Activated CD4-positive, alpha-beta memory T cell treated with anti-CD3 and anti-CD28 coated beads, Interleukin-2, amount 10 ng/mL, durations not matched to agents 7 days and 5 days (primary cell): ENCODE results near the gene SHISA9. TPM values are rescaled to one million over a fixed set of nuclear protein-coding genes. Genes with fewer than 3 reads are reported as not detected.

Experiments
- CTCF ChIA-PET: fragments of 350-600 bp; sonication (Branson Sonifier 250); formaldehyde crosslinking; loops from one replicate; lab custom pipeline; 2021; ENCODE audit warnings: antibody characterized with exemption, inconsistent platforms; lab: Charles Lee
- POLR2A ChIA-PET: fragments of 350-600 bp; sonication (Branson Sonifier 250); formaldehyde crosslinking; loops from one replicate; lab custom pipeline; 2021; ENCODE audit warnings: antibody characterized with exemption; lab: Charles Lee
- DNase-seq: peaks from one replicate; pipeline ENCODE4 v3.0.0-alpha.2; 2020
- H3K27ac Mint-ChIP-seq: one replicate; pipeline ENCODE4 v1.8.0; 2021; ENCODE audit warnings: mild to moderate bottlenecking, mixed read lengths
- H3K27me3 Mint-ChIP-seq: one replicate; pipeline ENCODE4 v1.8.0; 2021; ENCODE audit warnings: mixed read lengths
- H3K36me3 Mint-ChIP-seq: one replicate; pipeline ENCODE4 v1.8.0; 2021; ENCODE audit warnings: low read depth, mixed read lengths
- H3K4me1 Mint-ChIP-seq: one replicate; pipeline ENCODE4 v1.8.0; 2021; ENCODE audit warnings: mixed read lengths
- H3K4me3 Mint-ChIP-seq: one replicate; pipeline ENCODE4 v1.8.0; 2021; ENCODE audit warnings: mild to moderate bottlenecking, mixed read lengths
- H3K9me3 Mint-ChIP-seq: one replicate; pipeline ENCODE4 v1.8.0; 2021; ENCODE audit warnings: mixed read lengths
- total RNA-seq, 2 experiments: library from RNA; stranded (reverse); gene quantifications; one replicate each; pipeline ENCODE4 v1.2.3, GENCODE V29; 2021

SHISA9 gene
- total RNA-seq, 2 experiments from 2014 or later: 0.08 TPM; not detected in 1

- Mint-ChIP-seq H3K4me1 (no peaks in the 10 kb centered on the region), H3K27ac (no peak overlapping the region), H3K9me3 (peaks cover 21% of the 10 kb centered on the region), H3K4me3 (no peak overlapping the region), H3K36me3 (no peaks in the 10 kb centered on the region), H3K27me3 (no peaks in the 10 kb centered on the region)
- ChIA-PET POLR2A (no interaction called here), CTCF (no interaction called here)
- DNase-seq: no peak
These were observed 155.2 kb downstream of the SHISA9 start for GRCh38 chr16:13056607-13057006.

GRCh38 chr16:13060932-13061331, 159.5 kb downstream of the SHISA9 start:
- DNase-seq: no peak
- POLR2A ChIA-PET: no interaction called here
- Mint-ChIP-seq H3K4me1 (no peaks in the 10 kb centered on the region), H3K36me3 (no peaks in the 10 kb centered on the region), H3K4me3 (no peak overlapping the region), H3K9me3 (peaks cover 18% of the 10 kb centered on the region), H3K27ac (no peak overlapping the region), H3K27me3 (no peaks in the 10 kb centered on the region)
- CTCF ChIA-PET: no interaction called here

- Mint-ChIP-seq H3K9me3 (peaks cover 18% of the 10 kb centered on the region), H3K4me3 (no peak overlapping the region), H3K4me1 (no peaks in the 10 kb centered on the region), H3K27me3 (no peaks in the 10 kb centered on the region), H3K36me3 (no peaks in the 10 kb centered on the region), H3K27ac (no peak overlapping the region)
- ChIA-PET CTCF (no interaction called here), POLR2A (no interaction called here)
- no peak for DNase-seq
These were observed 160.3 kb downstream of the SHISA9 start for GRCh38 chr16:13061691-13062090.

GRCh38 chr16:13062219-13062618, 160.8 kb downstream of the SHISA9 start:
- no peak overlapping the region for H3K4me3 Mint-ChIP-seq
- H3K27ac Mint-ChIP-seq: no peak overlapping the region
- ChIA-PET POLR2A (no interaction called here), CTCF (no interaction called here)
- DNase-seq: no peak
- no peaks in the 10 kb centered on the region for H3K27me3 Mint-ChIP-seq
- no peaks in the 10 kb centered on the region for H3K36me3 Mint-ChIP-seq
- H3K4me1 Mint-ChIP-seq: no peaks in the 10 kb centered on the region
- peaks cover 18% of the 10 kb centered on the region for H3K9me3 Mint-ChIP-seq

- POLR2A ChIA-PET: no interaction called here
- DNase-seq: no peak
- H3K27ac Mint-ChIP-seq: no peak overlapping the region
- no peaks in the 10 kb centered on the region for H3K4me1 Mint-ChIP-seq
- H3K36me3 Mint-ChIP-seq: no peaks in the 10 kb centered on the region
- peaks cover 23% of the 10 kb centered on the region for H3K9me3 Mint-ChIP-seq
- H3K4me3 Mint-ChIP-seq: no peak overlapping the region
- CTCF ChIA-PET: no interaction called here
- no peaks in the 10 kb centered on the region for H3K27me3 Mint-ChIP-seq
These were observed 162.1 kb downstream of the SHISA9 start for GRCh38 chr16:13063457-13063856.

GRCh38 chr16:13064821-13065220, 163.4 kb downstream of the SHISA9 start:
- ChIA-PET CTCF (no interaction called here), POLR2A (no interaction called here)
- Mint-ChIP-seq H3K9me3 (peaks cover 30% of the 10 kb centered on the region), H3K27me3 (no peaks in the 10 kb centered on the region), H3K27ac (no peak overlapping the region), H3K36me3 (no peaks in the 10 kb centered on the region), H3K4me3 (no peak overlapping the region), H3K4me1 (no peaks in the 10 kb centered on the region)
- DNase-seq: no peak

GRCh38 chr16:13067648-13068047, 166.2 kb downstream of the SHISA9 start:
- ChIA-PET POLR2A (no interaction called here), CTCF (no interaction called here)
- no peak for DNase-seq
- Mint-ChIP-seq H3K4me3 (no peak overlapping the region), H3K27ac (no peak overlapping the region), H3K27me3 (no peaks in the 10 kb centered on the region), H3K36me3 (no peaks in the 10 kb centered on the region), H3K9me3 (peaks cover 30% of the 10 kb centered on the region), H3K4me1 (no peaks in the 10 kb centered on the region)

GRCh38 chr16:13068912-13069583, 167.7 kb downstream of the SHISA9 start:
- H3K36me3 Mint-ChIP-seq: no peaks in the 10 kb centered on the region
- peaks cover 24% of the 10 kb centered on the region for H3K9me3 Mint-ChIP-seq
- CTCF ChIA-PET: no interaction called here

GRCh38 chr16:13070268-13070667, 168.9 kb downstream of the SHISA9 start:
- CTCF ChIA-PET: no interaction called here

More at GRCh38 chr16:13068912-13069583, 167.7 kb downstream of the SHISA9 start:
- H3K4me1 Mint-ChIP-seq: no peaks in the 10 kb centered on the region
- POLR2A ChIA-PET: no interaction called here
- H3K27ac Mint-ChIP-seq: no peak overlapping the region
- DNase-seq: no peak
- H3K4me3 Mint-ChIP-seq: no peak overlapping the region
- no peaks in the 10 kb centered on the region for H3K27me3 Mint-ChIP-seq

GRCh38 chr16:13076878-13077277, 175.5 kb downstream of the SHISA9 start:
- Mint-ChIP-seq H3K36me3 (no peaks in the 10 kb centered on the region), H3K4me1 (no peaks in the 10 kb centered on the region), H3K27me3 (no peaks in the 10 kb centered on the region), H3K27ac (no peak overlapping the region), H3K9me3 (peaks cover 7% of the 10 kb centered on the region), H3K4me3 (no peak overlapping the region)
- CTCF ChIA-PET: no interaction called here
- DNase-seq: no peak
- POLR2A ChIA-PET: no interaction called here

More at GRCh38 chr16:13070268-13070667, 168.9 kb downstream of the SHISA9 start:
- H3K9me3 Mint-ChIP-seq: peaks cover 26% of the 10 kb centered on the region
- POLR2A ChIA-PET: no interaction called here
- H3K4me3 Mint-ChIP-seq: no peak overlapping the region
- DNase-seq: no peak
- H3K27me3 Mint-ChIP-seq: no peaks in the 10 kb centered on the region
- H3K4me1 Mint-ChIP-seq: no peaks in the 10 kb centered on the region
- no peaks in the 10 kb centered on the region for H3K36me3 Mint-ChIP-seq
- H3K27ac Mint-ChIP-seq: no peak overlapping the region

- Mint-ChIP-seq H3K27me3 (no peaks in the 10 kb centered on the region), H3K36me3 (no peaks in the 10 kb centered on the region), H3K4me1 (no peaks in the 10 kb centered on the region), H3K27ac (no peak overlapping the region), H3K9me3 (peaks cover 7% of the 10 kb centered on the region), H3K4me3 (no peak overlapping the region)
- ChIA-PET CTCF (no interaction called here), POLR2A (no interaction called here)
- no peak for DNase-seq
These were observed 176.4 kb downstream of the SHISA9 start for GRCh38 chr16:13077816-13078215.

- H3K4me1 Mint-ChIP-seq: no peaks in the 10 kb centered on the region
- H3K27me3 Mint-ChIP-seq: no peaks in the 10 kb centered on the region
- H3K27ac Mint-ChIP-seq: no peak overlapping the region
- ChIA-PET CTCF (no interaction called here), POLR2A (no interaction called here)
- H3K9me3 Mint-ChIP-seq: peaks cover 7% of the 10 kb centered on the region
- DNase-seq: no peak
- H3K36me3 Mint-ChIP-seq: no peaks in the 10 kb centered on the region
- H3K4me3 Mint-ChIP-seq: no peak overlapping the region
These were observed 179.1 kb downstream of the SHISA9 start for GRCh38 chr16:13080531-13080930.

- no peak overlapping the region for H3K4me3 Mint-ChIP-seq
- H3K4me1 Mint-ChIP-seq: no peaks in the 10 kb centered on the region
- H3K9me3 Mint-ChIP-seq: peaks cover 9% of the 10 kb centered on the region
- ChIA-PET POLR2A (no interaction called here), CTCF (no interaction called here)
- H3K27me3 Mint-ChIP-seq: no peaks in the 10 kb centered on the region
- no peak overlapping the region for H3K27ac Mint-ChIP-seq
- no peaks in the 10 kb centered on the region for H3K36me3 Mint-ChIP-seq
- DNase-seq: no peak
These were observed 180.5 kb downstream of the SHISA9 start for GRCh38 chr16:13081825-13082331.

GRCh38 chr16:13083681-13084080, 182.3 kb downstream of the SHISA9 start:
- CTCF ChIA-PET: no interaction called here
- Mint-ChIP-seq H3K4me1 (no peaks in the 10 kb centered on the region), H3K27ac (no peak overlapping the region), H3K4me3 (no peak overlapping the region), H3K9me3 (peaks cover 11% of the 10 kb centered on the region), H3K27me3 (no peaks in the 10 kb centered on the region), H3K36me3 (no peaks in the 10 kb centered on the region)
- POLR2A ChIA-PET: no interaction called here
- no peak for DNase-seq
